OCI-LY7 (cell line): Measurements from ENCODE around the gene DMD. TPM values are rescaled to one million over a fixed set of nuclear protein-coding genes. Genes with fewer than 3 reads are reported as not detected.

ENCODE experiments used
- BruUV-seq: library from RNA; stranded (reverse); fragments of 400-500 nt; replicated peaks from 2 replicates; lab custom pipeline; 2021; lab: Mats Ljungman, UMichigan
- CTCF ChIA-PET: fragments of 300-600 bp; sonication (Branson Sonifier 250); formaldehyde crosslinking; loops from one replicate; lab custom pipeline; 2022; ENCODE audit warnings: antibody characterized with exemption; ENCODE audit not compliant: unreplicated experiment; lab: Charles Lee
- POLR2A ChIA-PET: fragments of 300-600 bp; sonication (Branson Sonifier 250); formaldehyde crosslinking; loops from one replicate; lab custom pipeline; 2022; ENCODE audit warnings: antibody characterized with exemption; lab: Charles Lee
- DNase-seq: peaks from one replicate; pipeline ENCODE4 v3.0.0-alpha.2; 2015; ENCODE audit warnings: low spot score
- H2AFZ ChIP-seq: fragments of 200-600 bp; sonication (generic), shearing (Covaris generic); 2 replicates; pipeline ENCODE4 v1.6.1; 2014; ENCODE audit warnings: mild to moderate bottlenecking, antibody characterized with exemption, low read length, moderate library complexity
- H3K27ac ChIP-seq: fragments of 200-600 bp; sonication (generic); 2 replicates; pipeline ENCODE4 v1.5.1; 2014; ENCODE audit warnings: mixed run types, low read depth, mild to moderate bottlenecking, moderate library complexity, low read length, inconsistent platforms; ENCODE audit not compliant: poor library complexity, severe bottlenecking
- H3K36me3 ChIP-seq: fragments of 200-600 bp; sonication (generic); 2 replicates; pipeline ENCODE4 v1.6.1; 2014; ENCODE audit warnings: mild to moderate bottlenecking, antibody characterized with exemption, low read length, moderate library complexity, mixed read lengths; ENCODE audit not compliant: insufficient read depth
- H3K4me1 ChIP-seq: fragments of 200-600 bp; sonication (generic); 2 replicates; pipeline ENCODE4 v1.5.1; 2014; ENCODE audit warnings: mild to moderate bottlenecking, low read length; ENCODE audit not compliant: insufficient read depth, poor library complexity, severe bottlenecking
- H3K4me2 ChIP-seq: fragments of 200-600 bp; sonication (generic); 2 replicates; pipeline ENCODE4 v1.6.1; 2014; ENCODE audit warnings: mild to moderate bottlenecking, low read length
- H3K4me3 ChIP-seq: fragments of 200-600 bp; sonication (generic); 2 replicates; pipeline ENCODE4 v1.5.1; 2014; ENCODE audit warnings: mild to moderate bottlenecking, low read depth, low read length; ENCODE audit not compliant: poor library complexity, severe bottlenecking
- H3K79me2 ChIP-seq: fragments of 200-600 bp; sonication (generic); 2 replicates; pipeline ENCODE4 v1.6.1; 2016; ENCODE audit warnings: low read depth, mild to moderate bottlenecking, low read length, moderate library complexity, mixed read lengths; ENCODE audit not compliant: insufficient read depth
- H3K9me2 ChIP-seq: fragments of 200-600 bp; sonication (generic); 2 replicates; pipeline ENCODE4 v1.6.1; 2016; ENCODE audit warnings: mild to moderate bottlenecking, low read length, mixed read lengths; ENCODE audit not compliant: insufficient read depth
- H3K9me3 ChIP-seq: fragments of 200-600 bp; sonication (generic); 2 replicates; pipeline ENCODE4 v1.6.1; 2014; ENCODE audit warnings: mild to moderate bottlenecking, mixed run types, low read length, mixed read lengths
- H4K20me1 ChIP-seq: fragments of 200-600 bp; sonication (generic); 2 replicates; pipeline ENCODE4 v1.6.1; 2014; ENCODE audit warnings: mild to moderate bottlenecking, antibody characterized with exemption, low read length, moderate library complexity, mixed read lengths; ENCODE audit not compliant: insufficient read depth
- CTCF ChIP-seq: fragments of 200-600 bp; sonication (generic); conservative IDR thresholded peaks from 2 replicates; pipeline ENCODE4 v1.5.1; 2014; ENCODE audit warnings: mild to moderate bottlenecking, antibody characterized with exemption, low read length, moderate library complexity, mixed read lengths
- EZH2phosphoT487 ChIP-seq: fragments of 200-600 bp; sonication (generic); IDR thresholded peaks from 2 replicates; pipeline ENCODE4 v1.6.1; 2018; ENCODE audit warnings: low read depth, borderline replicate concordance, mild to moderate bottlenecking, mixed run types, antibody characterized with exemption, low read length, moderate library complexity, mixed read lengths
- intact Hi-C: fragments of 100-400 bp; cut with micrococcal nuclease; formaldehyde crosslinking; loops from one replicate; pipeline ENCODE4 v1.10.0; 2022; ENCODE audit not compliant: unreplicated experiment
- total RNA-seq, 2 experiments: library from RNA; depleted of rRNA in 1 of 2; stranded (reverse); fragments of >200 nt in 1 of 2; shearing (Covaris generic) in 1 of 2; gene quantifications; 2 replicates each; pipeline ENCODE4 v1.2.3, GENCODE V29; 2014 to 2022

DMD gene
- total RNA-seq, 2 experiments from 2014 or later = 20.5 to 61.4 TPM

GRCh38 chrX:31523884-31524536 lies 1687.3 kb downstream of the DMD start:
- Histone ChIP-seq H2AFZ (no peak overlapping the region), H3K4me1 (no peaks in the 10 kb centered on the region), H3K9me2 (no peaks in the 10 kb centered on the region), H4K20me1 (no peaks in the 10 kb centered on the region), H3K79me2 (no peaks in the 10 kb centered on the region), H3K4me3 (no peak overlapping the region), H3K36me3 (no peaks in the 10 kb centered on the region), H3K4me2 (no peak overlapping the region), H3K27ac (no peak overlapping the region), H3K9me3 (no peaks in the 10 kb centered on the region)
- BruUV-seq = no TSS peak
- CTCF ChIA-PET = no interaction called here
- DNase-seq = no peak
- no peak for TF ChIP-seq CTCF
- TF ChIP-seq EZH2phosphoT487 = no peak
- intact Hi-C loops = no loop called here
- POLR2A ChIA-PET = no interaction called here

GRCh38 chrX:31522760-31523159 lies 1688.6 kb downstream of the DMD start:
- no TSS peak for BruUV-seq
- no peaks in the 10 kb centered on the region for H3K4me1 ChIP-seq
- no peaks in the 10 kb centered on the region for H3K9me3 ChIP-seq
- H3K27ac ChIP-seq = no peak overlapping the region
- DNase-seq = no peak
- CTCF ChIA-PET = no interaction called here
- no peak overlapping the region for H3K4me3 ChIP-seq
- no peaks in the 10 kb centered on the region for H3K9me2 ChIP-seq
- H3K36me3 ChIP-seq = no peaks in the 10 kb centered on the region
- no peak overlapping the region for H3K4me2 ChIP-seq
- H3K79me2 ChIP-seq = no peaks in the 10 kb centered on the region
- TF ChIP-seq CTCF (no peak), EZH2phosphoT487 (no peak)
- H4K20me1 ChIP-seq = no peaks in the 10 kb centered on the region
- POLR2A ChIA-PET = no interaction called here
- H2AFZ ChIP-seq = no peak overlapping the region
- intact Hi-C loops = no loop called here

GRCh38 chrX:31521941-31522340 lies 1689.4 kb downstream of the DMD start:
- no peak overlapping the region for H3K4me3 ChIP-seq
- H3K4me1 ChIP-seq = no peaks in the 10 kb centered on the region
- H3K36me3 ChIP-seq = no peaks in the 10 kb centered on the region
- H3K27ac ChIP-seq = no peak overlapping the region
- TF ChIP-seq EZH2phosphoT487 (no peak), CTCF (no peak)
- no peak for DNase-seq
- H3K79me2 ChIP-seq = no peaks in the 10 kb centered on the region
- H3K9me2 ChIP-seq = no peaks in the 10 kb centered on the region
- intact Hi-C loops = no loop called here
- ChIA-PET POLR2A (no interaction called here), CTCF (no interaction called here)
- no TSS peak for BruUV-seq
- no peak overlapping the region for H2AFZ ChIP-seq
- H4K20me1 ChIP-seq = no peaks in the 10 kb centered on the region
- no peaks in the 10 kb centered on the region for H3K9me3 ChIP-seq
- no peak overlapping the region for H3K4me2 ChIP-seq
